Central memory CD8-positive, alpha-beta T cell (primary cell): ENCODE data around the gene CTNND1.

Source experiments
- ATAC-seq: fragments of 150-1000 bp; cut with Tn5 transposase; replicated peaks from 2 replicates; pipeline ENCODE4 v1.10.0; 2022; ENCODE audit warnings: mild to moderate bottlenecking, moderate FRiP score, moderate number of reproducible peaks; ENCODE audit not compliant: poor library complexity, severe bottlenecking; ENCODE audit errors: extremely low read depth
- DNase-seq, 2 donors: peaks; one replicate each; pipeline ENCODE4 v3.0.0; 2021; ENCODE audit warnings: low spot score in 2 of 2
- H3K27ac Mint-ChIP-seq: one replicate; pipeline ENCODE4 v1.8.0; 2022; ENCODE audit warnings: low read depth, mild to moderate bottlenecking, moderate library complexity, mixed read lengths
- H3K27me3 Mint-ChIP-seq: one replicate; pipeline ENCODE4 v1.8.0; 2022; ENCODE audit warnings: mixed read lengths
- H3K36me3 Mint-ChIP-seq: one replicate; pipeline ENCODE4 v1.8.0; 2022; ENCODE audit warnings: mild to moderate bottlenecking, moderate library complexity, mixed read lengths; ENCODE audit not compliant: insufficient read depth
- H3K4me1 Mint-ChIP-seq: one replicate; pipeline ENCODE4 v1.8.0; 2022; ENCODE audit warnings: mixed read lengths
- H3K4me3 Mint-ChIP-seq: one replicate; pipeline ENCODE4 v1.8.0; 2022; ENCODE audit warnings: mild to moderate bottlenecking, moderate library complexity, mixed read lengths
- H3K9me3 Mint-ChIP-seq: one replicate; pipeline ENCODE4 v1.8.0; 2022; ENCODE audit warnings: mixed read lengths

Gene CTNND1

DNA sequence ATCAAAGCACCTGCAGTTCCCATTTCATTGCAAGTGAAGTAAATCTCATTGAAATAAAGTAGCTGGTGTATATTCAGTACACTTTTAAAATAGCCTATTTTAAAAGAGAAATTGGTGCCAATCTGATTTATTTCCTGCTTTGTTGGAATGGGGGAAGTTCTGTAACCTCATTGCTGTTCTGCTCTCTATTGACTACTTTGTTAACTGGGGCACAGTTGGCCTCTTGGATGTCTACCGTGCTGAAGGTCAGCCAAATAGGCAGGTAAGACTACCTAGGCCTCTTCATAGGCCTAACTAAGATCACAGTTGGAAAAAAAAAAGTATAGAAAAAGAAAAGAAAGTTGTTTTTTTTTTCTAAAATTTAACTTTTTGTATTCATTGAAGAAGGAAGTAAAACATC, 9.2 kb downstream of the CTNND1 start:
- Mint-ChIP-seq H3K4me1 (peaks cover 9% of the 10 kb centered on the region), H3K36me3 (peaks cover 1% of the 10 kb centered on the region), H3K9me3 (no peaks in the 10 kb centered on the region), H3K27me3 (no peaks in the 10 kb centered on the region), H3K4me3 (no peak overlapping the region), H3K27ac (no peak overlapping the region)
- no peak for ATAC-seq
- DNase-seq, result no peak

DNA sequence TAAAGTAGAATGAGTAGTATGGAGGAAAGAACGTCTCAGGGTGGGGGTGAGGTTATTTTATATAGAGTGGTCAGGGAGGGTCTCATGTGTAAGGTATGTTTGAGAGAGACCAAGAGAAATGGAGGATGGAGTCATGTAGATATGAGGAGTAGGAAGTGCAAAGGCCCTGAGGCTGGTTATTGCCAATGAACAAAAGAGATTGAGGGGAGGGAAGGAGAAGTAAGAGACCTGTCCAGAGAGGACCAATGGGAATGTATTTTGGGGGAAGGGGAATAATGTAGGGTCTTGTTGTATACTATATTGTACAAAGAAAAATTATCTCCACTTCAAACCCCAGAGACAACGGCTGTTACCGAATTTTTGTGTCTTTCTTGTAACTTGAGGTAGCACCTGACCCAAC, 9.8 kb downstream of the CTNND1 start:
- peaks cover 1% of the 10 kb centered on the region for H3K36me3 Mint-ChIP-seq
- H3K4me1 Mint-ChIP-seq, result peaks cover 11% of the 10 kb centered on the region
- no peak overlapping the region for H3K27ac Mint-ChIP-seq
- H3K4me3 Mint-ChIP-seq, result no peak overlapping the region
- no peak for DNase-seq
- H3K27me3 Mint-ChIP-seq, result no peaks in the 10 kb centered on the region
- no peak for ATAC-seq
- no peaks in the 10 kb centered on the region for H3K9me3 Mint-ChIP-seq

DNA sequence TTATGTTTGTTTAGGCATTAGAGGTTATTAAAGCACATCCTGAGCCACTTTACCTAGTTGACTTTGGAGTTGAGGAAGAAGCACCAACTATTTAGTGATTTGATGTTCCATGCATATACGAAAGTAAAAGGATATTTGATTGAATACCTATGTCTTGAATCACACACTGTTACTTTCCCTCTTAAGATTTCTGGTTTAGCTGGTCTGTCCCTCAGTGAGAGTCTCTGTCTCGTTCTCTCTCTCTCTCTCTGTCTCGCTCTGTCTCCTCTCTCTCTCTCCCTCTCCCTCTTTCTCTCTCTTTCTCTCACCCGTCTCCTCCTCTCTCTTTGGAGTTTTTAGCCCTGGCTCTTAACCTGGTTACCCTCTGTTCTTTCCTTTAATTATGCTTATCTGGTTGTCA, 11.0 kb downstream of the CTNND1 start:
- Mint-ChIP-seq H3K9me3 (no peaks in the 10 kb centered on the region), H3K4me1 (peaks cover 16% of the 10 kb centered on the region), H3K36me3 (peaks cover 1% of the 10 kb centered on the region), H3K4me3 (no peak overlapping the region), H3K27ac (no peak overlapping the region), H3K27me3 (no peaks in the 10 kb centered on the region)
- DNase-seq, result no peak
- ATAC-seq, result no peak

DNA sequence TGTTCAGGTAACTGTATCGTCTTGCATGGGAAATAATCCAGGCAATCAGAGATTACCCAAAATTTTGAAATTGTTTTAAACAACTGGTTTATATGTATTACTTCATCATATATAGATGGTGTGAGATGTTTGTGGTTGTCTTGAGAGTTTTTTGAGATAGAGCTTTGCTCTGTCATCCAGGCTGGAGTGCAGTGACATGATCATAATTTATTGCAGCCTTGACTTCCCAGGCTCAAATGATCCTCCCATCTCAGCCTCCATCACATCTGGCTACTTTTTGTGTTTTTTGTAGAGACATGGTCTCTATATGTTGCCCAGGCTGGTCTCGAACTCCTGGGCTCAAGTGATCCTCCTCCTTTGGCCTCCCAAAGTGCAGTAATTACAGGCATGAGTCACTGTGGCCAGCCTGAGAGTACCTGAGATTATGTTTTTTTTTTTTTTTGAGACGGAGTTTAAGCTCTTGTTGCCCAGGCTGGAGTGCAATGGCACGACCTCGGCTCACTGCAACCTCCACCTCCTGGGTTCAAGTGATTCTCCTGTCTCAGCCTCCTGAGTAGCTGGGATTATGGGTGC, 11.5 kb downstream of the CTNND1 start:
- Mint-ChIP-seq H3K4me3 (no peak overlapping the region), H3K9me3 (no peaks in the 10 kb centered on the region), H3K27me3 (no peaks in the 10 kb centered on the region), H3K27ac (no peak overlapping the region), H3K36me3 (peaks cover 1% of the 10 kb centered on the region), H3K4me1 (peaks cover 16% of the 10 kb centered on the region)
- DNase-seq, result no peak
- no peak for ATAC-seq

DNA sequence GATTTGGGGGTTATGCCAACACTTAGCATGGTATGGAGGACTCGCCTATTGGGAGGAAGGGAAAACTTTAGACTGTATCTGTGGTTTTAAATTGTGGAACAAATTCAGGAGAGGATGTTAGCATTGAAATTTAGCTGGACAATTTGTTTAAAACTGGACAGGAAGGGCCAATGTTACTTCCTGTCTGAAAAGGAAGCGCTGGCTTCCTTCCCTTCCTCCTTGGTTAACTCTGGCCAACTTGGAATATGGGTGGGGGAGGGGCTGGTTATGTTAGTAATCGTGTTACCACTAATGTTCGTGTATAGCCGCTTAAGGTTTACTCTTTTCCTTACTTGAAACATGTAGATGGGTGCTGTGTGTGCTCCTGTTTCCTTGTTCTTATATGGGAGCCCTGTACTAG, 13.9 kb downstream of the CTNND1 start:
- Mint-ChIP-seq H3K4me3 (no peak overlapping the region), H3K9me3 (no peaks in the 10 kb centered on the region), H3K36me3 (peaks cover 1% of the 10 kb centered on the region), H3K27me3 (no peaks in the 10 kb centered on the region), H3K27ac (no peak overlapping the region), H3K4me1 (peaks cover 16% of the 10 kb centered on the region)
- ATAC-seq (no peak), DNase-seq (no peak)

DNA sequence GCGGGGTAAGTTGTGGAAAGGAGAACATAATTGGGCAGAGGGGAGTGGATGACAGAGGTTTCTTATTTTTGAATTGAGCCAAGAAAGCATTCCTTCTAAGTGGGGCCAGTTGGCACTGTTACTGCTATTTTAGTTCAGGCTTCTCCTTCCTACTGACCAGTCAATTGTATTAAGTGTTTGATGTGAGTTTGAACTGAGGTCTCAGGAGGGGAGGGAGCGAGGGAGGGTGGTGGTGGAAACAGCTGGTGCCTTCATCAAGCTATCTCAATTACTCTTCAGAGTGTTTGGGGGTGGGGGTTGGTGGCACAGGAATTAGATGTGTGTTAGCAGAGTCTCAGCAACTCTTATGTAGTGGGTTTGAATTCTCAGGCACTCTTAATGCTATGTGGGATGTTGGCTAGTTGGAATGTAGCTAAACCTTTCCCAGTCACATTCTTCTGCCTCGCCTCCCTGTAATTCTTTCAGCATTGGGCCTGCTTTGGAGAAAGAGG, 14.5 kb downstream of the CTNND1 start:
- no peaks in the 10 kb centered on the region for H3K9me3 Mint-ChIP-seq
- H3K27ac Mint-ChIP-seq, result no peak overlapping the region
- no peaks in the 10 kb centered on the region for H3K27me3 Mint-ChIP-seq
- no peak for DNase-seq
- peaks cover 16% of the 10 kb centered on the region for H3K4me1 Mint-ChIP-seq
- H3K4me3 Mint-ChIP-seq, result no peak overlapping the region
- no peak for ATAC-seq
- peaks cover 1% of the 10 kb centered on the region for H3K36me3 Mint-ChIP-seq

DNA sequence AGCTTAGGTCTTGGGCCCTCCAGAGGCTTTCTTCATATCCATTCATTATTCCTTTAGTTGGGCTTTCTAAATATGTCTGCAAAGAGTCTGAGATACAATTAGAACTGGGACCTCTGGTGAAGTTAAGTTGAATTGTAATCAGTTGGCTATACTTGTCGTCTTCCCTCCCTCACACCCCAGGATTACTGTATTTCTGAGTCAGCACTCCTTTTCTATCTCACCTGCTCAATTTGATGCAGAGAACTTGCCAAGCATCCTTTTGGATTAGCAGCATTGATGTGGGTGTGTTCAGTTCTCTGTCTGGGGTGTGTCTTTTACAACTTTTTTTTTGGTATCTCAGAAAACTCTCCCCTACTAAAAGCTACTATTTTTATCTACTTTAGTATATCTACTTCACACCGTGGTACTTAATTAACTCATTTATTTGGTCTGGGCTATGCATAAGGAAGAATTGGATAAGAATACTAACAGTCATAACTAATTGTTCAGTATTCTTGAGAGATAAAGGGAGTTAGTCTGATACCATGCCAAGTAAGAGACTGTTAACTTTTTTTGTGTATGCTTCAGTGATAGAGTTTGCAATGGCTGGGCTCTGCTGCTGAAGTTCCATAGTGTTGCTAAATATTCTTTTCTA, 15.1 kb downstream of the CTNND1 start:
- no peaks in the 10 kb centered on the region for H3K27me3 Mint-ChIP-seq
- ATAC-seq (no peak), DNase-seq (no peak)
- no peak overlapping the region for H3K4me3 Mint-ChIP-seq
- H3K36me3 Mint-ChIP-seq, result no peaks in the 10 kb centered on the region
- peaks cover 16% of the 10 kb centered on the region for H3K4me1 Mint-ChIP-seq
- H3K9me3 Mint-ChIP-seq, result no peaks in the 10 kb centered on the region
- H3K27ac Mint-ChIP-seq, result no peak overlapping the region

DNA sequence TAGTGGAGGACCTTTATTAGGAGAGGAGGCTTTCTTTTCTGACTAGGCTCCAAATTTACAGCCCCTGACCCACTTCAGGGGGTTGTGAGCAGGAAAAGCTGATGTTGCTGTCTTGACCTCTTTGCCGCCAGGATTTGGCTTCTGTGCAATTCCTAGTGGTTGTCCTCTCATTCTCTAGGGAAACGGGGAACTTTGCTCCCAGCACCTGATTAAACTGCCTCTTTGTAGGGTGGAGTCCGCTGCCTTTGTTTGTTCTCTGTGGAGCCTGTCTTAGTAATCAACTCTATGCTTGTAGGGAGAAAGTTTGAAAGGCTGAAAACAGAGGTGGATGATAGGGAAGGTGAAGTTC, 16.3 kb downstream of the CTNND1 start:
- H3K4me1 Mint-ChIP-seq, result peaks cover 16% of the 10 kb centered on the region
- no peaks in the 10 kb centered on the region for H3K36me3 Mint-ChIP-seq
- no peak for DNase-seq
- H3K27ac Mint-ChIP-seq, result no peak overlapping the region
- ATAC-seq, result no peak
- H3K4me3 Mint-ChIP-seq, result no peak overlapping the region
- H3K27me3 Mint-ChIP-seq, result no peaks in the 10 kb centered on the region
- H3K9me3 Mint-ChIP-seq, result no peaks in the 10 kb centered on the region

DNA sequence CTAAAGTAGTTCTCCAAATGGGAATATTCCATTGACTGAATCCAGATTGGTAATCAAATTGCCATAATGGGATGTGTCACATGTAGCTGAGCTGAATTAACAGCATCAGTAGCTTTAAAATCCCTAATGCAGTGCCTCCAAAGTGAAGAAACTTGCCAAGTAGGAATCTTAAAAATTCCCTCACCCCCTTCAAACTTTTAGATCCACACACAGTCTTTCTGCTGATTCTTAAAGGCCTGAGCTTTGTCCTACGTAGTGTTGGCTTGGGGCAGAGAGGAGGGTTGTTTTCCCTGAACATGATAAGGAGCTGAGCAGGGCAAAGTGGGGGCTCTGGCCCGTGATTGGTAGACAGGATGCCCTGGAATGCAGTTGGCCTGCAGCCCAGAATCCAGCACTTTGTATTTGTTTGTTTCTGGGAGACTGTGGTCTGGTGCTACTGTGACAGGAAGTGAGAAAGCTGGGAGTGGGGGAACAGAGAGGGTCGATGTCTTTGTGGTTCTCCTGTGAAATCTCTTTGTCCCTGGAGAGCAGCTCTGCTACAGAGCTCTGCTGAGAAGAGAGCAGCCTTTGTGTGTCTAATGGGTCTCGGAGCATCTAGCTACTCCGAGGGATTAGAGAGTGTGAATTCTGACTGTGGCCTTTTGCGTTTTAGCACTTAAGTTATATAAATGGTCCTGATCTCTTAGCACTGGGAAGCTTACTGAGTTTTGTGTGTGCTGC, 16.9 kb downstream of the CTNND1 start:
- Mint-ChIP-seq H3K9me3 (no peaks in the 10 kb centered on the region), H3K27me3 (no peaks in the 10 kb centered on the region), H3K4me1 (peaks cover 16% of the 10 kb centered on the region), H3K4me3 (no peak overlapping the region), H3K36me3 (no peaks in the 10 kb centered on the region), H3K27ac (no peak overlapping the region)
- no peak for ATAC-seq
- no peak for DNase-seq

DNA sequence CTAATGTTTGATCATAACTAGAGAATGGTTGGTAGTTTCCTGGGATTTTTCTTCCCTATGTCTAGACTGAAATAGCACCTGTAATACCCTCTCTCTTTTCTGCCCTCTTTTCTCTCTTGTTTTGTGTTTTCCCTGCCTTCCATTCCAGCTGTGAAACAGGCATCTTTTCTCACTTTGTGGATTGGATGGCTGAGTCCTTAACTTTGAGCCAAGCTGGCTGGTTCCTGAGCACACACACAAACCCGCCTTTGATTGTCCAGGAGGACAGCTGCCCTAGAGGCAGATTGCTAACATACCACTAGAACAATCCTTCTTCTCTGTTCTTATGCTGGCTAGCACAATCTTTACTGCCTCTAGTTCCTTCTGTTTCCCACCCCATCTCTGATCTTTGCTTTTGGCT, 17.7 kb downstream of the CTNND1 start:
- Mint-ChIP-seq H3K27me3 (no peaks in the 10 kb centered on the region), H3K9me3 (no peaks in the 10 kb centered on the region), H3K4me3 (no peak overlapping the region), H3K36me3 (no peaks in the 10 kb centered on the region), H3K27ac (no peak overlapping the region), H3K4me1 (peaks cover 16% of the 10 kb centered on the region)
- DNase-seq (no peak), ATAC-seq (no peak)

DNA sequence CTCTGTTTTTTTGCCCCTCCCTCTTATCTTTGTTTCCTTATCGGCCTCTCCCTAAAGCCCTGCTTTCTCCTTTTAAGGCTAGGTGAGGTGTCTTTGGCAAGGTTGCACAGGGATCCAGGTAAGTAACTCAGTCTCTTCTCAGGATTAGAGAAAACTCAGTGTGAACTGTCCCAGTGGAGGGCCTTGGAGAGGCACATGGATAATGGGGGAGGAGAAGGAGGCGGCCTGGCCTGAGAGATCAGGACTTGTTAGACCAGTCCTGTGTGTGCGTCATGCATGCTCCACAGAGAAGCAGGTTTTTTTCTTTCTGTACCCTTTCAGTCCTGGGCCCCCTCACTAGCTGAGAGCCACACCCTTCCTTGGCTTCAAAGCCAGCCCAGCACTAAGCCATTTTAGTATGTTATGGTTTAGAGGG, 19.9 kb downstream of the CTNND1 start:
- Mint-ChIP-seq H3K4me1 (peaks cover 4% of the 10 kb centered on the region), H3K36me3 (no peaks in the 10 kb centered on the region), H3K27me3 (no peaks in the 10 kb centered on the region), H3K4me3 (no peak overlapping the region), H3K27ac (no peak overlapping the region), H3K9me3 (no peaks in the 10 kb centered on the region)
- ATAC-seq, result no peak
- DNase-seq, result no peak

DNA sequence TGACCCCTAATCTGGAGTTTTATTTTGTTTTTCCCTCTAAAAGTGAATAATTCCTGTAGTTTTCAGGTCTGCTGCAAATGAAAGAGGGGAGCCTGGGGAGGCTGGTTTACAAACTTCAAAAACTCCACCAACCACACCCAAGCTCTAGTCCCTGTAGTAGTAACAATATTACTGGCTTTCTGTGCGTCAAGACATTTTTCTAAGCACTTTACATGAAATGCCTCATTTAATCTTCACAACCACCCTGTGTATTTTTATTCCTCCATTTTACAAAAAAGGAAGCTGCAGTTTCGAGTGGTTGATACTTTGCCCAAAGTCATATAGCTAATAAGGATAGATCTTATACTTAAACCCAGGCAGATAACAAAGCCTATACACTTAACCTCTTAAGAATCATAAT, 23.5 kb downstream of the CTNND1 start:
- ATAC-seq, result no peak
- no peak for DNase-seq
- Mint-ChIP-seq H3K27ac (no peak overlapping the region), H3K9me3 (no peaks in the 10 kb centered on the region), H3K36me3 (no peaks in the 10 kb centered on the region), H3K4me3 (no peak overlapping the region), H3K27me3 (no peaks in the 10 kb centered on the region), H3K4me1 (no peaks in the 10 kb centered on the region)

DNA sequence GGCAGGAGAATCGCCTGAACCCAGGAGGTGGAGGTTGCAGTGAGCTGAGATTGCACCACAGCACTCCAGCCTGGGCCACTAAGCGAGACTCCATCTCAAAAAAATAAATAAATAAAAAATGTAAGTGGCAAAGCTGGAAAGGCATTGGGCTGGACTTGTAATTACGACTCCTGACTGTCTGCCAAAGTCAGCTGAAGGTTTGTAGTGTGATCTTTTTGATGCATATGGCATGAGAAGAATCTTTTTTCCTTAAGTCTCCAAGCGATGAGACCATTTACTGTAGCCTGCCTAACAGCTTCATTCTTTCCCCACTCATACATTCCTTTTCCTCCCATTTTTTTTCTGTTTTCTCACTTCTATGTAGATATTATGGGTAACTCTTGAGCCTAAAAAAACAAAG, 24.8 kb downstream of the CTNND1 start:
- DNase-seq (no peak), ATAC-seq (no peak)
- peaks cover 2% of the 10 kb centered on the region for H3K36me3 Mint-ChIP-seq
- H3K4me3 Mint-ChIP-seq, result no peak overlapping the region
- no peak overlapping the region for H3K27ac Mint-ChIP-seq
- no peaks in the 10 kb centered on the region for H3K27me3 Mint-ChIP-seq
- H3K4me1 Mint-ChIP-seq, result peaks cover under 1% of the 10 kb centered on the region
- no peaks in the 10 kb centered on the region for H3K9me3 Mint-ChIP-seq
